ENCODE results near the gene DDI2. TPM values are rescaled to one million over a fixed set of nuclear protein-coding genes. Genes with fewer than 3 reads are reported as not detected.

DDI2 gene
- total and polyA plus RNA-seq, 2 experiments from 2014 or later: 5.6 to 27.4 TPM

DNA sequence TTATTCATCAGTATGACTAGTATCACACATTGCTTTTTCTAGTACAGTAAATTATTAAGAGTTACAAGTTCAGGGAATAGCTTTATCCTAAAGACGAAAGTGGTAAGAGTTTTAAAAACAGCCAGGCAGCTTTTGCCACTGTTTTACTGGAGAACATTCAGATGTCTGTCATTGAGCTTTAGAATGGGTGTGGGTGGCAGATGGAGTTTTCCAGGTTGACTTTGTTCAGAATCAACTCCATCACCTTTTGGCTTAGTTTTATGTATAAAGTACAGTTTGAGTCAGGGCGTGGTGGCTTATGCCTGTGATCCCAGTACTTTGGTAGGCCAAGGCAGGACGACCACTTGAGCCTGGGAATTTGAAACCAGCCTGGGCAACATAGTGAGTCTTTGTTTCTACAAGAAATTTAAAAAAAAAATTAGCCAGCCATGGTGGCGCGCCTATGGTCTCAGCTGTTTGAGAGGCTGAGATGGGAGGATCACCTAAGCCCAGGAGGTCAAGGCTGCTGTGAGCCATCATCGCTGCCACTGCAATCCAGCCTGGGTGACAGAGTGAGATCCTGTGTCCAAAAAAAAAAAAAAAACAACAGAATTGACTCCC is 36.9 kb downstream of the DDI2 start:
- H2AFZ ChIP-seq: no peak overlapping the region
- H3K9me3 ChIP-seq (ENCODE audit: low read depth): no peaks in the 10 kb centered on the region
- no peak overlapping the region for H3K4me2 ChIP-seq
- H3K36me3 ChIP-seq (replicated peaks; ENCODE audit: insufficient read depth, low read depth): no peaks in the 10 kb centered on the region
- no peaks in the 10 kb centered on the region for H3K9me2 ChIP-seq (replicated peaks; ENCODE audit: insufficient read depth)
- DNase-seq (ENCODE audit: low spot score): no peak
- H3K79me2 ChIP-seq: peaks cover 5% of the 10 kb centered on the region
- TF ChIP-seq, protein P1, sequence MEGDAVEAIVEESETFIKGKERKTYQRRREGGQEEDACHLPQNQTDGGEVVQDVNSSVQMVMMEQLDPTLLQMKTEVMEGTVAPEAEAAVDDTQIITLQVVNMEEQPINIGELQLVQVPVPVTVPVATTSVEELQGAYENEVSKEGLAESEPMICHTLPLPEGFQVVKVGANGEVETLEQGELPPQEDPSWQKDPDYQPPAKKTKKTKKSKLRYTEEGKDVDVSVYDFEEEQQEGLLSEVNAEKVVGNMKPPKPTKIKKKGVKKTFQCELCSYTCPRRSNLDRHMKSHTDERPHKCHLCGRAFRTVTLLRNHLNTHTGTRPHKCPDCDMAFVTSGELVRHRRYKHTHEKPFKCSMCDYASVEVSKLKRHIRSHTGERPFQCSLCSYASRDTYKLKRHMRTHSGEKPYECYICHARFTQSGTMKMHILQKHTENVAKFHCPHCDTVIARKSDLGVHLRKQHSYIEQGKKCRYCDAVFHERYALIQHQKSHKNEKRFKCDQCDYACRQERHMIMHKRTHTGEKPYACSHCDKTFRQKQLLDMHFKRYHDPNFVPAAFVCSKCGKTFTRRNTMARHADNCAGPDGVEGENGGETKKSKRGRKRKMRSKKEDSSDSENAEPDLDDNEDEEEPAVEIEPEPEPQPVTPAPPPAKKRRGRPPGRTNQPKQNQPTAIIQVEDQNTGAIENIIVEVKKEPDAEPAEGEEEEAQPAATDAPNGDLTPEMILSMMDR (IDR thresholded peaks at IDR 0.05; ENCODE audit: poor library complexity): no peak
- no peak for TF ChIP-seq EZH2 (IDR thresholded peaks at IDR 0.05; ENCODE audit: borderline replicate concordance)
- H4K20me1 ChIP-seq (ENCODE audit: insufficient read depth, poor library complexity, severe bottlenecking): peaks cover 5% of the 10 kb centered on the region
- H3K4me3 ChIP-seq: no peak overlapping the region
- H3K27ac ChIP-seq: no peak overlapping the region
- no peaks in the 10 kb centered on the region for H3K27me3 ChIP-seq
- WGBS (ENCODE audit: low lambda C conversion rate, missing lambda C conversion rate): 91% methylated on average over 6 of the region's 6 CpGs
- H3K4me1 ChIP-seq (ENCODE audit: insufficient read depth): no peaks in the 10 kb centered on the region

GRCh38 chr1:15656464-15656863 is 39.2 kb downstream of the DDI2 start:
- no peak overlapping the region for H2AFZ ChIP-seq
- no peak overlapping the region for H3K4me3 ChIP-seq
- TF ChIP-seq EZH2phosphoT487 (IDR thresholded peaks at IDR 0.05; ENCODE audit: low read depth, severe bottlenecking, unreplicated experiment): no peak
- TF ChIP-seq EZH2 (IDR thresholded peaks at IDR 0.05; ENCODE audit: borderline replicate concordance): no peak
- TF ChIP-seq, protein P1 (IDR thresholded peaks at IDR 0.05; ENCODE audit: poor library complexity): no peak
- no peaks in the 10 kb centered on the region for H3K9me2 ChIP-seq (replicated peaks; ENCODE audit: insufficient read depth)
- no peaks in the 10 kb centered on the region for H3K4me1 ChIP-seq (ENCODE audit: insufficient read depth)
- H3K9me3 ChIP-seq (ENCODE audit: low read depth): no peaks in the 10 kb centered on the region
- no peaks in the 10 kb centered on the region for H3K27me3 ChIP-seq
- DNase-seq (ENCODE audit: low spot score): no peak
- no peaks in the 10 kb centered on the region for H3K36me3 ChIP-seq (replicated peaks; ENCODE audit: insufficient read depth, low read depth)
- H4K20me1 ChIP-seq (ENCODE audit: insufficient read depth, poor library complexity, severe bottlenecking): no peaks in the 10 kb centered on the region
- no peak overlapping the region for H3K4me2 ChIP-seq
- 96% methylated on average over 3 of the region's 3 CpGs for WGBS (ENCODE audit: low lambda C conversion rate, missing lambda C conversion rate)
- H3K79me2 ChIP-seq: peaks cover 10% of the 10 kb centered on the region
- H3K27ac ChIP-seq: no peak overlapping the region

GRCh38 chr1:15657021-15657420 is 39.8 kb downstream of the DDI2 start:
- TF ChIP-seq EZH2 (IDR thresholded peaks at IDR 0.05; ENCODE audit: borderline replicate concordance) (no peak), EZH2phosphoT487 (IDR thresholded peaks at IDR 0.05; ENCODE audit: low read depth, severe bottlenecking, unreplicated experiment) (no peak)
- TF ChIP-seq, protein P1 (IDR thresholded peaks at IDR 0.05; ENCODE audit: poor library complexity): no peak
- H3K4me1 ChIP-seq (ENCODE audit: insufficient read depth): no peaks in the 10 kb centered on the region
- H3K4me3 ChIP-seq: no peak overlapping the region
- H3K9me2 ChIP-seq (replicated peaks; ENCODE audit: insufficient read depth): no peaks in the 10 kb centered on the region
- H3K27ac ChIP-seq: no peak overlapping the region
- no peak overlapping the region for H2AFZ ChIP-seq
- DNase-seq (ENCODE audit: low spot score): no peak
- no peak overlapping the region for H3K4me2 ChIP-seq
- 81% methylated on average over 1 of the region's 1 CpG for WGBS (ENCODE audit: low lambda C conversion rate, missing lambda C conversion rate)
- no peaks in the 10 kb centered on the region for H3K27me3 ChIP-seq
- H3K9me3 ChIP-seq (ENCODE audit: low read depth): no peaks in the 10 kb centered on the region
- no peaks in the 10 kb centered on the region for H4K20me1 ChIP-seq (ENCODE audit: insufficient read depth, poor library complexity, severe bottlenecking)
- H3K79me2 ChIP-seq: peaks cover 12% of the 10 kb centered on the region
- no peaks in the 10 kb centered on the region for H3K36me3 ChIP-seq (replicated peaks; ENCODE audit: insufficient read depth, low read depth)
